Osteocyte (in vitro differentiated cells): ENCODE data around the gene IL11RA. TPM values are rescaled to one million over a fixed set of nuclear protein-coding genes. Genes with fewer than 3 reads are reported as not detected.

Experiments used
- DNase-seq: peaks from one replicate; pipeline ENCODE4 v3.0.0; 2021; ENCODE audit warnings: mixed read lengths; ENCODE audit not compliant: unreplicated experiment; ENCODE audit errors: extremely low spot score
- H3K27ac Mint-ChIP-seq: one replicate; pipeline ENCODE4 v1.8.0; 2021; ENCODE audit warnings: mild to moderate bottlenecking, mixed read lengths; ENCODE audit not compliant: unreplicated experiment
- H3K27me3 Mint-ChIP-seq: one replicate; pipeline ENCODE4 v1.8.0; 2021; ENCODE audit warnings: mixed read lengths; ENCODE audit not compliant: unreplicated experiment
- H3K36me3 Mint-ChIP-seq: one replicate; pipeline ENCODE4 v1.8.0; 2021; ENCODE audit warnings: mixed read lengths; ENCODE audit not compliant: unreplicated experiment
- H3K4me1 Mint-ChIP-seq: one replicate; pipeline ENCODE4 v1.8.0; 2021; ENCODE audit warnings: mixed read lengths; ENCODE audit not compliant: unreplicated experiment
- H3K4me3 Mint-ChIP-seq: one replicate; pipeline ENCODE4 v1.8.0; 2021; ENCODE audit warnings: mild to moderate bottlenecking, moderate library complexity, mixed read lengths; ENCODE audit not compliant: unreplicated experiment
- H3K9me3 Mint-ChIP-seq: one replicate; pipeline ENCODE4 v1.8.0; 2021; ENCODE audit warnings: mixed read lengths; ENCODE audit not compliant: unreplicated experiment
- total RNA-seq: library from RNA; stranded (reverse); gene quantifications from 2 replicates; pipeline ENCODE4 v1.2.1, GENCODE V29; 2021
- TF ChIP-seq, protein P1 (sequence below): fragments of 200-600 bp; sonication (generic); IDR thresholded peaks from 2 replicates; pipeline ENCODE4 v1.5.0; 2021; ENCODE audit warnings: antibody characterized with exemption, mild to moderate bottlenecking, moderate library complexity

Gene IL11RA
- total RNA-seq, 1 donor from 2014 or later = 36.7 TPM

DNA sequence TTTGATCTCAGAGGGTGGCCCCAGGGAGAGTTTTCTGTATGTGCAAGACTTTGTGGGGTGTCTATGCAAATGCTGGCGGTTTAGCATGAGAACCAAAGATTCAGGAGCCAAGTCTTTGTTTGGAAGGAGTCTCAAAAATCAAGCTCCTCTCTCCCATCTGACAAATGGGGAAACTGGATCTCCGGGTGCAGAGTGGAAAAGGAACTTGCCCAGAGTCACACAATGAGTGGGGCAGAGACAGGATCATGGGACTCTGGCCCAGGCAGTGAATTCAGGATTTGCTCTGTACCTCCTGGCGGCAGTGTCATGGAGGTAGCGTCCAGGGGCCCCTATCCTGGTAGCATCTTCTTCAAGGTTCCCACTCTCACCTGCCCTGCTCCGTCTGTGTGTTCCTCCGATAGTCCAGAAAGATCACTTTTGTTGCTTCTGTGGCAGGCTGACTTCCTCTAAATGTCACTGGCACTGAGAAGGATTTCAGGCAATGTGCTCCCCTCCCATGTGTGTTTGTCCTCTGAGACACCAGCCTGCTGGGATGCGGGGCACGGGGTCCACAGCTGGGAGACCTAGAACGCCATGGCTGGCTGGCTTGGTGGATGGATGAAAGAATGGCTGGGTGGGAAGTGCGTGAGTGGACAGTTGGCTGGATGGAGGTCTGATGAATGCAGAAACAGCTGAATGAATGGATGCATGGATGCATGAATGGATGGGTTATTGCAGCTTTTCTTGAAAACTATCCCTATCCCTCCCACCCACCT lies 35.5 kb downstream of the IL11RA start:
- Mint-ChIP-seq H3K4me1 (no peaks in the 10 kb centered on the region), H3K4me3 (no peak overlapping the region), H3K27ac (no peak overlapping the region), H3K9me3 (no peaks in the 10 kb centered on the region), H3K27me3 (no peaks in the 10 kb centered on the region), H3K36me3 (no peaks in the 10 kb centered on the region)
- DNase-seq = no peak
- TF ChIP-seq, protein P1, sequence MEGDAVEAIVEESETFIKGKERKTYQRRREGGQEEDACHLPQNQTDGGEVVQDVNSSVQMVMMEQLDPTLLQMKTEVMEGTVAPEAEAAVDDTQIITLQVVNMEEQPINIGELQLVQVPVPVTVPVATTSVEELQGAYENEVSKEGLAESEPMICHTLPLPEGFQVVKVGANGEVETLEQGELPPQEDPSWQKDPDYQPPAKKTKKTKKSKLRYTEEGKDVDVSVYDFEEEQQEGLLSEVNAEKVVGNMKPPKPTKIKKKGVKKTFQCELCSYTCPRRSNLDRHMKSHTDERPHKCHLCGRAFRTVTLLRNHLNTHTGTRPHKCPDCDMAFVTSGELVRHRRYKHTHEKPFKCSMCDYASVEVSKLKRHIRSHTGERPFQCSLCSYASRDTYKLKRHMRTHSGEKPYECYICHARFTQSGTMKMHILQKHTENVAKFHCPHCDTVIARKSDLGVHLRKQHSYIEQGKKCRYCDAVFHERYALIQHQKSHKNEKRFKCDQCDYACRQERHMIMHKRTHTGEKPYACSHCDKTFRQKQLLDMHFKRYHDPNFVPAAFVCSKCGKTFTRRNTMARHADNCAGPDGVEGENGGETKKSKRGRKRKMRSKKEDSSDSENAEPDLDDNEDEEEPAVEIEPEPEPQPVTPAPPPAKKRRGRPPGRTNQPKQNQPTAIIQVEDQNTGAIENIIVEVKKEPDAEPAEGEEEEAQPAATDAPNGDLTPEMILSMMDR = no peak

DNA sequence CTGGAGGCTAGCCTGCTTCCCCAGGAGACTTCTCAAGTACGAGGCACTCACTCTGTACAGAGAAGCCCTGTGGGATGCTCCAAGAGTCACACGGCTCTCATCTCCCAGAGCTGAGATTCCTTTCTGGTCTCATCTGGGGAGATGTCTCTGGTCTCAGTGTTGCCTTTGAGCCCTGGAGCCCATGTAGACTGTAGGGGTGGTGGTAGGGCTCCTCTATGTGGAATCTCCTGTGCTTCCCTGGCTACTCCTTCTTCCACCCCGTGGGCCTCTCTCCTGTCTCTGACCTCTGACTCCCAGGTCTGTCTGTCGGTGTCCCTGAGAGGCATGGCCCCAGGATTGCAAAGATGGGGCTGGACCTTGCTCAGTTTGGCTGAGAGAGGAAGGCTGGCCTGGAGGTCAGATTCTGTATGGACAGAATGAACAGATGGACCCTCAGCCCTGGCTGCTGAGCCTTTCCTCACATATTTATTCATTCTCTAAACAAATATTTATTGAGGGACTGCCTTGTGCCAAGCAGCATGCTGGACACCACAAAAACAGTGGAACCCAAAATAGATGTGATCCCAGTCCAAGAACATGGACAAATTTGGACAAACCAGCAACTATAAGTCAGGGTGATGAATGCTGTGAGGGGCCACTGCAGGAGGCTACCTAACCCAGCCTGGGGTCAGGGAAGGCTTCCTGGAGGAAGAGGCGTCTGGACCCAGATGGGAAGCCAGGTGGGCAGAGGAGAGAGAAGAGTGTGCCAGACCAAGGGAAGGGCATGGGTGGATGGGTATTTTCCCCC lies 36.5 kb downstream of the IL11RA start:
- no peak for DNase-seq
- H3K36me3 Mint-ChIP-seq = no peaks in the 10 kb centered on the region
- H3K4me3 Mint-ChIP-seq = no peak overlapping the region
- no peaks in the 10 kb centered on the region for H3K9me3 Mint-ChIP-seq
- TF ChIP-seq, protein P1 = no peak
- H3K27me3 Mint-ChIP-seq = no peaks in the 10 kb centered on the region
- no peaks in the 10 kb centered on the region for H3K4me1 Mint-ChIP-seq
- no peak overlapping the region for H3K27ac Mint-ChIP-seq

- H3K27ac Mint-ChIP-seq = no peak overlapping the region
- no peaks in the 10 kb centered on the region for H3K9me3 Mint-ChIP-seq
- no peak overlapping the region for H3K4me3 Mint-ChIP-seq
- H3K36me3 Mint-ChIP-seq = no peaks in the 10 kb centered on the region
- DNase-seq = no peak
- H3K4me1 Mint-ChIP-seq = no peaks in the 10 kb centered on the region
- TF ChIP-seq, protein P1 = no peak
- no peaks in the 10 kb centered on the region for H3K27me3 Mint-ChIP-seq
Measured at GRCh38 chr9:34689116-34689470, 37.1 kb downstream of the IL11RA start.

DNA sequence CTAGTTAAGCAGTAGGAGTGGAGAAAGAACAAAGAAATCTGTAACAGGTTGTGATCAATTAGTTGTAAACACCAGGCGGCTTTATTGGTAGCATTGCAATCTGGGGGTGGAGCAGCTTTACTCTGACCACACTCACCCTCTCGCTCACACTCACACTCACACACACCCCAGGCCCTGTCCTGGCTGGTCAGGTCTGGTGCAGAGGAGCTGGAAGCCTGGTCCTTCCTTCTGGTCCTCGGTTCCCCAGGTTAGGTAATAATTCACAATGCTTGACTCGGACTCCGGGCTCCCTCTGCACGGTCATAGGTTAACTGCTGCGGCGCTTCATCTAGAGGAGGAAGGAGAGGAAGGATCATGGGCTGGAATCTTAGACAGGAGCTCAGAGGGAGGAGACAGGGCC lies 37.5 kb downstream of the IL11RA start:
- no peaks in the 10 kb centered on the region for H3K4me1 Mint-ChIP-seq
- no peaks in the 10 kb centered on the region for H3K9me3 Mint-ChIP-seq
- TF ChIP-seq, protein P1 = no peak
- no peak overlapping the region for H3K27ac Mint-ChIP-seq
- H3K27me3 Mint-ChIP-seq = no peaks in the 10 kb centered on the region
- H3K36me3 Mint-ChIP-seq = no peaks in the 10 kb centered on the region
- DNase-seq = no peak
- no peak overlapping the region for H3K4me3 Mint-ChIP-seq
